PC-3 (cell line): ENCODE measurements around the gene TALDO1.

Experiments used
- EZH2 ChIP-seq: fragments of 300-600 bp; sonication (generic); IDR thresholded peaks from one replicate; pipeline ENCODE4 v1.6.1; 2017; ENCODE audit warnings: antibody characterized with exemption, mild to moderate bottlenecking, low read length; ENCODE audit not compliant: unreplicated experiment
- TF ChIP-seq, protein P1 (sequence below): fragments of 300-600 bp; sonication (generic); conservative IDR thresholded peaks from 2 replicates; pipeline ENCODE4 v1.5.1; 2017; ENCODE audit warnings: antibody characterized with exemption, low read depth, mild to moderate bottlenecking, low read length

DNA sequence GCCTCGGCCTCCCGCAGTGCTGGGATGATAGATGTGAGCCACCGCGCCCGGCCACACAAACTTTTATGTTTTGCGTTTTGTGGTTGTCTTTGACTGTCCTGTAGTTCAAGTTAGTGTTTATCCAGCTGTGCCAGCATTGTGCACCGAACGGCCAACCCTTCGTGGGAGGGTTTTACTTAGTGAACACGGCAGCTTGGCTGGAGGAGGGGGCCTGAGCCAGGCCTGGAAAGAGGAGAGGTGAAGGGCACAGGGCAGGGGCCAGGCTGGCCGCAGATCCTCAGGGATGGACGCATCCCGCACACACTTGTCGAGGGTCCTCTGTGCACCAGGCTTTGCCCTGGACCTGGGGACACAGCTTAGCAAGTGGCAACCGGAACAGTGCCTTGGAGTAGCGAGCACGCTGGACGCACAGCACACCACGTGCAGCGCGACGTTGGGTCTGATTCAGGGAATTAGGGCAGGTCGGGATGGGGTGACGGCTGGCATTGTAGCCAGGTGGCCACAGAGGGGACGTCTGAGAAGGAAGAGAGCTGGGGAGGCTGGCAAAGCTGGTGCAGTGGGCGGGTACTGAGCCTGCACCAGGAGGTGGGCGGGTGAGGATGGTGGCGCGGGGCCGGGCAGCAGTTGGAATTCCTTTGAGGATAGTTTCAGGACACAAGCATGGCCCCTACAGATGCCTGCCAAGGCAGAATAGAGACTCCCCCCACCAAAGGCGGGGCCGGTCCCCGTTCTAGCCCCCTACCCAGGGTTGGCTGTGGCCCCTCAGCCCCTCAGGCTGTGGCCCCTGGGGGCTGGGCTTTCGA lies 27.8 kb upstream of the TALDO1 start:
- TF ChIP-seq, protein P1, sequence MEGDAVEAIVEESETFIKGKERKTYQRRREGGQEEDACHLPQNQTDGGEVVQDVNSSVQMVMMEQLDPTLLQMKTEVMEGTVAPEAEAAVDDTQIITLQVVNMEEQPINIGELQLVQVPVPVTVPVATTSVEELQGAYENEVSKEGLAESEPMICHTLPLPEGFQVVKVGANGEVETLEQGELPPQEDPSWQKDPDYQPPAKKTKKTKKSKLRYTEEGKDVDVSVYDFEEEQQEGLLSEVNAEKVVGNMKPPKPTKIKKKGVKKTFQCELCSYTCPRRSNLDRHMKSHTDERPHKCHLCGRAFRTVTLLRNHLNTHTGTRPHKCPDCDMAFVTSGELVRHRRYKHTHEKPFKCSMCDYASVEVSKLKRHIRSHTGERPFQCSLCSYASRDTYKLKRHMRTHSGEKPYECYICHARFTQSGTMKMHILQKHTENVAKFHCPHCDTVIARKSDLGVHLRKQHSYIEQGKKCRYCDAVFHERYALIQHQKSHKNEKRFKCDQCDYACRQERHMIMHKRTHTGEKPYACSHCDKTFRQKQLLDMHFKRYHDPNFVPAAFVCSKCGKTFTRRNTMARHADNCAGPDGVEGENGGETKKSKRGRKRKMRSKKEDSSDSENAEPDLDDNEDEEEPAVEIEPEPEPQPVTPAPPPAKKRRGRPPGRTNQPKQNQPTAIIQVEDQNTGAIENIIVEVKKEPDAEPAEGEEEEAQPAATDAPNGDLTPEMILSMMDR, result no peak
- no peak for TF ChIP-seq EZH2
